Panc1 (cell line): ENCODE data around the gene KNSTRN.

ENCODE experiments used
- CTCF ChIP-seq: fragments of 450-650 bp; IDR thresholded peaks from 2 replicates; pipeline ENCODE4 v1.5.1; 2017; ENCODE audit warnings: mild to moderate bottlenecking
- POLR2AphosphoS5 ChIP-seq: IDR thresholded peaks from 2 replicates; pipeline ENCODE4 v1.6.1; 2012; ENCODE audit warnings: mild to moderate bottlenecking, low read depth, low read length, moderate library complexity
- REST ChIP-seq, 2 experiments: IDR thresholded peaks; 2 replicates each; pipeline ENCODE4 v1.6.1; 2011 to 2012; ENCODE audit warnings: low read depth in 2 of 2, control low read depth in 1 of 2, low read length in 1 of 2, mild to moderate bottlenecking in 1 of 2, moderate library complexity in 1 of 2; ENCODE audit not compliant: insufficient read depth in 1 of 2
- SIN3A ChIP-seq: IDR thresholded peaks from 2 replicates; pipeline ENCODE4 v1.6.1; 2012; ENCODE audit warnings: low read depth, mild to moderate bottlenecking, low read length, moderate library complexity, borderline replicate concordance; ENCODE audit not compliant: insufficient read depth
- TCF7L2 ChIP-seq: IDR thresholded peaks from 2 replicates; pipeline ENCODE4 v1.6.1; 2011; ENCODE audit warnings: mild to moderate bottlenecking, low read depth, low read length, inconsistent platforms

- no peak for TF ChIP-seq CTCF
- no peak for TF ChIP-seq POLR2AphosphoS5
- TF ChIP-seq SIN3A = no peak
- TF ChIP-seq REST (IDR thresholded peaks at IDR 0.05; ENCODE audit: insufficient read depth in 1 of 2, low read depth in 2 of 2, low read length in 1 of 2) = no peak
- no peak for TF ChIP-seq TCF7L2
Observed at GRCh38 chr15:40342416-40343320, 39.9 kb upstream of the KNSTRN start.
